Stimulated activated CD4-positive, alpha-beta T cell treated with anti-CD3 and anti-CD28 coated beads, Interleukin-15, amount 100 ng/mL, for 1 hour (primary cell): ENCODE results near the gene CDH13.

ENCODE experiments used
- DNase-seq, 2 donors: peaks; one replicate each; pipeline ENCODE4 v3.0.0-alpha.2; 2020; ENCODE audit warnings: low read depth in 1 of 2, low spot score in 1 of 2

CDH13 gene

DNA sequence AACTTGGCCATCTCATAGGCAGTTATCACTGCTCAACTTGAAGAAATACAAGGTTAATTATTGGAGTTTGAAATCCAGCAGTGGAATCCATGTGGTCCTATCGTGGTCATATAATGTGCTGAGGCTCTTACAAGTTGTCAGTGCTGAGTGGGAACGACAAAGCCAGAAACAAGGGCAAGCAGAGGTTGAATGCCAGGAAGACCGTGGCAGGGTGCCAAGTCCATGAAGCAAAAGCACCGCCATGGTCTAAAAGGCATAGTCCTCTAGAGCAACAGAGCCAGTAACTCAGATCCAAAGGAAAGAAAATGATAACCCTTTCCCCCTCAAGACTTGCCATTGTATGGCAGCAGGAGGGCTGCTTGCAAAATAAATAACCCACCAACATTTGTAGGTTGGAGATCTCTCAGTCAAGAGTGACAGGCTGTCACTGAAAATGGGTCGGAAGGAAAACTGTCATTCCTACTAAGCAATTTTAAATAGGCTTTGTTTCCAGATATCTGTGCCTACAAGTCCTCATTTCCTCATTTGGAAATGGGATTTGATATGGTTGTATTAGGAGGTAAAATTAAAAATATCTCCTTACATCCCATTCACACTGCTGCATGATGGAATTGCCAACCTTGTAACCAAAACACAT, 1144.7 kb downstream of the CDH13 start:
- DNase-seq = no peak

- DNase-seq = no peak
These were observed 1146.0 kb downstream of the CDH13 start for GRCh38 chr16:83772806-83773205.

- DNase-seq = no peak
These were observed 1147.3 kb downstream of the CDH13 start for GRCh38 chr16:83774066-83774465.

DNA sequence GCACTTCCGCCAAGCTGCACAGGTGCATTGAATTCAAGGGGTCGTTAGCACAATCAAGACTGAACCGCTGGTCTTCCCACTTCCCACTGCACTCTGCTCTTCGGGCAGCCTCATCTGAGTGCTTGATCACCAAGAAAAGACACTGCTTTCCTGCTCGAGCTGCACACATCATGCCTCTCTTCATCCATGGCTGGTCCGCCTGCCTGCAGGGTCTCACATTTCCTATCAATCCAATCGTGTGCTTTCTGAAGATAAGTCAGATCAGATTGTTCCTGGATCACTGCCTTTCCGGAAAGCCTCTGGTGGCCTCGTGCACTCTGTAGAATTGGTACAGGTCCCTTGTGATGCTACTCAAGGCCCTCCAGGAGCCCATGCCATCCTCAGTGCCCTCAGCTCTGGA, 1150.2 kb downstream of the CDH13 start:
- no peak for DNase-seq

DNA sequence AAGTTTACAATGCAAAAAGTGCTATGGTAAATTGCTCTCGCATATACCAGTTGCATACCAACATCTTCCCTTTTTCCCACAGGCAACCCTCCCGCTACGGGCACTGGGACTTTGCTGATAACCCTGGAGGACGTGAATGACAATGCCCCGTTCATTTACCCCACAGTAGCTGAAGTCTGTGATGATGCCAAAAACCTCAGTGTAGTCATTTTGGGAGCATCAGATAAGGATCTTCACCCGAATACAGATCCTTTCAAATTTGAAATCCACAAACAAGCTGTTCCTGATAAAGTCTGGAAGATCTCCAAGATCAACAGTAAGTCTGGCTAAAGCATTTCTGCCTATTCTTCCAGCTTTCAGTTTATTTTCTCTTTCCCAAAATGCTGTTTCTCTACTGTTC, 1153.1 kb downstream of the CDH13 start:
- DNase-seq = no peak

GRCh38 chr16:83785455-83785854, 1158.7 kb downstream of the CDH13 start:
- no peak for DNase-seq

- no peak for DNase-seq
These were observed 1163.1 kb downstream of the CDH13 start for GRCh38 chr16:83789642-83790401.

GRCh38 chr16:83791916-83792315, 1165.1 kb downstream of the CDH13 start:
- no peak for DNase-seq

DNA sequence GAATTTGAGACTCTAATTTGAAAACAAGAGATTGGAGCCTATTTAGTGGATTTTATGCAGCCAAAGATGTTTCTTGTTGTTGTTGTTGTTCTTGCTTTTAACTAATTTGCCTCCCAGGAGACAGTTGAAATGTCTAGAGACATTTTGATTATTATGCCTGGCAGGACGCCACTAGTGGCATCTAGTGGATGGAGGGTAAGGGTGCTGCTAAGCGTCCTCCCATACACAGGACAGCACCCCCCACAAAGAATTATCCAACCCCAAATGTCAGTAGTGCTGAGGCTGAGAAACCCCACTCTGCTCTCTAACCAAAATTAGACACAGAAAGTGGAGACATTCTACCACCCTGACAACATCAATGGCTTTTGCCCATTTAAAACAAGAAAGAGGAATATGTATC, 1165.6 kb downstream of the CDH13 start:
- DNase-seq = no peak

DNA sequence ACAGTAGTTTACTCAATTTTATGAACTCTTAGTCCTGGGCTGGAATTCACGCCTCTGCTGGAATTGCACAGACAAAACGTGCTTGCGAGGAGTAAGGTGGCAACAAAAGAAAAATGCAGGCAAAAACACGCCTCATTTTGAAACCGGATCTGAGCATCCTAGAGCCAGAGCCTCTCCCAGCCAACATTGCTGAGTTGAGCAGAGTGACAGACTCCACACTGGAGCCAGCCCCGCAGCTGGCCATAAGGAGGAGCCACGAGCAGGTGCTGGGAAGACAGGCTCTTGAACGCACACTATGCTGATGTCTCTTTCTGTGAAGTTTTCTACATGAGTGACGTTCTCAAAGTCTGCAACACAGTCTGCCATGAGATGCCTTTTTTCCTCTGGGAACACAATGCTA, 1166.4 kb downstream of the CDH13 start:
- no peak for DNase-seq

GRCh38 chr16:83794860-83795554, 1168.2 kb downstream of the CDH13 start:
- no peak for DNase-seq

DNA sequence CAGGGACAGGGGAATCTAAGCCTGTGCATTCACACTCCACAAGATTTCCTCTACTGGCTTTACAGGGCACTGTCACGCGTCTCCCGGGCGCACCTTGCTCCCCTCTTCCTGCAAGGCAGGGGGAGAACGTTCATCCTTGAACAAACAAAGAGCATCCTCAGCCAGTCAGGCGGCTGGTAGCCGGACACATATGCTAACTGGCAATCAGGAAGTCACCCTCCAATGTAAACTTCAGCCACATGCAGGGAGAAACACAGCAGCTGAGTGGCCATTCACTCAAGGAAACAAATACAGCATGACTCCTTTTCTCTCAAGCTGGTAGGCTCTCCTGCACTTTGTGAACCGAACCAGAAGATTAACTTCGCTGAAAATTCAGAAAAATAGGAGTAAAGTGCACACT, 1170.2 kb downstream of the CDH13 start:
- no peak for DNase-seq

GRCh38 chr16:83799336-83799735, 1172.6 kb downstream of the CDH13 start:
- DNase-seq = no peak

DNA sequence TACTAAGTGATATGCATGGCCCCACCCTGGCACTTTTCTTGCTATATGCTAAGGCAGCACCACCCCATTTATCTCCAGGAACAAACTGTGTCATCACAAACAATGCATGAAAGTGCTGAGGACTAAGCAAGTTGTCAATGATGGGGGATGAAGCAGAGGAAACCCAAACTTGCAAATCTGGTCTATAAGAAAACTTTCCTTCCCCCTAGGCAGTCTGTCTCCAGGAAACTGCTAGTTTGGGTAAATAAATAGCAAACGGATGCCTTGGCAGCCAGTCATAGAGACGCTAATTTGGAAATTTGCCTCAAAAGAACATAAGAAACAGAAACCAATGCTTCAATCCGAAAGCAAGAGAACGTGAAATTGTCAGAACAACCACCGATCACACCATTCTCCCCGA, 1175.4 kb downstream of the CDH13 start:
- DNase-seq = no peak

DNA sequence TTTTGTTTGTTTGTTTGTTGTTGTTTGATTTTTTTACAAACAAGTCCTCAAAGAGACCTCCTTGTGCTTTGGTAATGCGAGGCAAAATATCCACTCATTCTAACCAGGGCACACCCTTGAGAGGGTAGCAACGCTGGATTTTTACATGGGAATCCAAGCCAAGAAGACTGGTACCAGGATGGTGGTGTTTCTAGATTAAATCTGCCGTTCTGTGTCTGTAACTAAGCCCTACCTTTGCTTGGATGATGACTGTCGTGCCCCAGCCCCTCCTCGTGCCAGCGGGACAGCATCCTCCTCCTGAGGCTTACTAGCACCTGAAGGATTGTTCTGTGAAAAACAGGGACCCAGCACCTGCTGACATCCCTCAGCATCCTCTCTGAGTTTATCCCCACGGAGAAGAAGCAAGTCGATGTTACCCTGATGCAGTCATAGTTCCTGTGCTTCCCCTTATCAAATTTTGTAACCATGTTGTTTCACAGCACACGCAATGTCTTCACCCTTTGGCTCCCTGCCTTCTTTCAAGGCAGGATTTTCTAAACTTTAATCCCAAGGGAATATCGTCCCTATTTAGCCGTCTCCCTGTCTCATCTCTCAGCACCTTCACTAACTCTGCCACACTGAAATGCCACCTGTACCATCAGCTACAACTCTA, 1175.9 kb downstream of the CDH13 start:
- no peak for DNase-seq

DNA sequence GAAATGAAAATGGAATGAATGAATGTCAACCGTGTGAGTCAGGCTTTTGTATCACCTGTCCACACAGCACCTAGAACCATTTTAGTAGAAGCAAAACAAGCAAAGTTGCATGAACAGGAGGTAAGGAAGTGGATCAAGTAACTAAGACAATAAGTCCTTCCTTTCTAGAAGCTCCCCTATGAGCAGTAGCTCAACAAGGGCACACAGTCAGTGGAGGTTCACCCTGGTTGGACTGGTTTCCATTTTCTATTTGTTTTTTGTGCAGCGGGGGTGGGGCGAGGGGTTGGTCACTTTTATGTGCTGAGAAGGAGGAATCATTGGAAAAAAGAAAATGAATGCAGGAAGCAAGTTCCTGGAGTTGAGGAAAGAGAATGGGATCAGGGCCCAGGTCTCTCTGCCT, 1177.0 kb downstream of the CDH13 start:
- DNase-seq = no peak

GRCh38 chr16:83804366-83804765, 1177.6 kb downstream of the CDH13 start:
- no peak for DNase-seq

GRCh38 chr16:83806036-83806435, 1179.3 kb downstream of the CDH13 start:
- no peak for DNase-seq

DNA sequence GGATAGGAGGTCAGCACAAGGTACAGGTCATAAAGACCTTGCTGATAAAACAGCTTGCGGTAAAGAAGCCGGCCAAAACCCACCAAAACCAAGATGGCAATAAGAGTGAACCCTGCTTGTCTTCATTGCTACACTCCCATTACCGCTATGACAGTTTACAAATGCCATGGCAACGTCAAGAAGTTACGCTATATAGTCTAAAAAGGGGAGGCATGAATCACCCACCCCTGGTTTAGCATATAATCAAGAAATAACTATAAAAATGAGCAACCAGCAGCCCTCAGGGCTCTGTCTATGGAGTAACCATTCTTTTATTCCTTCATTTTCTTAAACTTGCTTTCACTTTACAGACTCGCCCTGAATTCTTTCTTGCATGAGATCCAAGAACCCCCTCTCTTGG, 1180.0 kb downstream of the CDH13 start:
- DNase-seq = no peak

GRCh38 chr16:83807327-83807709, 1180.5 kb downstream of the CDH13 start:
- DNase-seq = no peak

GRCh38 chr16:83807710-83808572, 1181.2 kb downstream of the CDH13 start, which contains the start of gene HSBP1:
Gene HSBP1 (plus strand): TSS chr16:83807978. CDS start chr16:83808077, 99 bp downstream.
- DNase-seq = peak; percentile 85 to 91
